Esophagus (tissue), 2 donors: Measurements from ENCODE around the gene IPO4. TPM values are rescaled to one million over a fixed set of nuclear protein-coding genes. Genes with fewer than 3 reads are reported as not detected.

Experiments used
- H3K27ac ChIP-seq, 2 donors: one replicate each; pipeline ENCODE4 v1.5.1; 2013; ENCODE audit warnings: low read depth in 2 of 2, mild to moderate bottlenecking in 2 of 2, inconsistent platforms in 1 of 2, low read length in 1 of 2, moderate library complexity in 1 of 2
- H3K27me3 ChIP-seq, 2 donors: one replicate each; pipeline ENCODE4 v1.6.1; 2013; ENCODE audit warnings: low read length in 2 of 2, control low read depth in 1 of 2, mild to moderate bottlenecking in 1 of 2; ENCODE audit not compliant: insufficient read depth in 2 of 2, control insufficient read depth in 1 of 2
- H3K36me3 ChIP-seq, 2 donors: one replicate each; pipeline ENCODE4 v1.6.1; 2013; ENCODE audit warnings: low read length in 1 of 2; ENCODE audit not compliant: control insufficient read depth in 2 of 2, insufficient read depth in 2 of 2
- H3K4me1 ChIP-seq, 2 donors: one replicate each; pipeline ENCODE4 v1.6.1; 2013; ENCODE audit warnings: low read length in 1 of 2; ENCODE audit not compliant: control insufficient read depth in 2 of 2, insufficient read depth in 2 of 2
- H3K4me3 ChIP-seq, 2 donors: one replicate each; pipeline ENCODE4 v1.5.1; 2013; ENCODE audit warnings: low read length in 2 of 2, mild to moderate bottlenecking in 2 of 2, low read depth in 1 of 2, moderate library complexity in 1 of 2
- H3K9me3 ChIP-seq, 2 donors: one replicate each; pipeline ENCODE4 v1.6.1; 2013; ENCODE audit warnings: mild to moderate bottlenecking in 2 of 2, low read depth in 1 of 2, low read length in 1 of 2, moderate library complexity in 1 of 2; ENCODE audit not compliant: control insufficient read depth in 2 of 2, insufficient read depth in 1 of 2
- WGBS, 2 donors: extraction: QIAGEN DNeasy Blood & Tissue Kit; methylation state at CpG; one replicate each; pipeline ENCODE4 v1.1.7; 2013; 5-methylcytosine and 5-hydroxymethylcytosine counted together
- polyA plus RNA-seq, 2 donors: library from polyadenylated mRNA; stranded (reverse); fragments of 200-250 nt; gene quantifications; one replicate each; pipeline ENCODE4 v1.2.3, GENCODE V29; 2013
- donor health status: healthy with polysubstance abuse.
- donor health status: Bipolar disorder and iron deficiency.

Gene IPO4, protein sequence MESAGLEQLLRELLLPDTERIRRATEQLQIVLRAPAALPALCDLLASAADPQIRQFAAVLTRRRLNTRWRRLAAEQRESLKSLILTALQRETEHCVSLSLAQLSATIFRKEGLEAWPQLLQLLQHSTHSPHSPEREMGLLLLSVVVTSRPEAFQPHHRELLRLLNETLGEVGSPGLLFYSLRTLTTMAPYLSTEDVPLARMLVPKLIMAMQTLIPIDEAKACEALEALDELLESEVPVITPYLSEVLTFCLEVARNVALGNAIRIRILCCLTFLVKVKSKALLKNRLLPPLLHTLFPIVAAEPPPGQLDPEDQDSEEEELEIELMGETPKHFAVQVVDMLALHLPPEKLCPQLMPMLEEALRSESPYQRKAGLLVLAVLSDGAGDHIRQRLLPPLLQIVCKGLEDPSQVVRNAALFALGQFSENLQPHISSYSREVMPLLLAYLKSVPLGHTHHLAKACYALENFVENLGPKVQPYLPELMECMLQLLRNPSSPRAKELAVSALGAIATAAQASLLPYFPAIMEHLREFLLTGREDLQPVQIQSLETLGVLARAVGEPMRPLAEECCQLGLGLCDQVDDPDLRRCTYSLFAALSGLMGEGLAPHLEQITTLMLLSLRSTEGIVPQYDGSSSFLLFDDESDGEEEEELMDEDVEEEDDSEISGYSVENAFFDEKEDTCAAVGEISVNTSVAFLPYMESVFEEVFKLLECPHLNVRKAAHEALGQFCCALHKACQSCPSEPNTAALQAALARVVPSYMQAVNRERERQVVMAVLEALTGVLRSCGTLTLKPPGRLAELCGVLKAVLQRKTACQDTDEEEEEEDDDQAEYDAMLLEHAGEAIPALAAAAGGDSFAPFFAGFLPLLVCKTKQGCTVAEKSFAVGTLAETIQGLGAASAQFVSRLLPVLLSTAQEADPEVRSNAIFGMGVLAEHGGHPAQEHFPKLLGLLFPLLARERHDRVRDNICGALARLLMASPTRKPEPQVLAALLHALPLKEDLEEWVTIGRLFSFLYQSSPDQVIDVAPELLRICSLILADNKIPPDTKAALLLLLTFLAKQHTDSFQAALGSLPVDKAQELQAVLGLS
- polyA plus RNA-seq, result 10 to 100 TPM; 12.3 to 23.5 TPM

DNA sequence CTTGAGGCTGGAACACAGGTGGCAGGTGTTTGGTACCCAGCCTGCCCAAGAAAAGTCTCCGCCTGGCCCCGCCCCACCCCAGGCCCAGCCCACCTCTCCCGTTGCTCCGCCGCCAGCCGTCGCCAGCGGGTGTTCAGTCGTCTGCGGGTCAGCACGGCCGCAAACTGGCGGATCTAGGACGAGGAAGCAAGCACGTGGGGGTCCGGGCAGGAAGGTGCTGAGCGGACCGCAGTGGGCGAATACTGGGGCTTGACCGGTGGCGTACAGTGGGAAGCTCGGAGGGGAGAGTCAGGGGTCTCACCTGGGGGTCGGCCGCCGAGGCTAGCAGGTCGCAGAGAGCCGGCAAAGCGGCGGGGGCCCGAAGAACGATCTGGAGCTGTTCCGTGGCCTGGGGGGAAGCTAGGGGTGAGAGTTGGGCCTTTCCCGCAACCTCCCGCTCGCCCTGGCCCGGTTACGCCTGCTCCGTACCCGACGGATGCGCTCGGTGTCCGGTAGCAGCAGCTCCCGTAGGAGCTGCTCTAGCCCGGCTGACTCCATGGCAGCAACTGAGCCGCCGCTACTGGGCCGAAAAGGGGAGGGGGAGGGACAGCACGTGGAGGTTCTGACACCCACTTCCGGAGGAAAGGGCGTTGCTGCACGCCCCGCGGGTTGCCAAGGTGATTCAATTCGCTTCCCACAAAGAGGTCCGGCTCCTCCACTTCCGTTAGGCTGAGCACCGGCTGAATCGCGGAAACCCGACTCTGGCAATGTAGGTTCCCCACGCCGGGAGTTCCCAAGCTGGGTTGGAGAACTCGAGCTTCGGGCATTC, at the start of gene IPO4:
IPO4 (minus strand) TSS at position 566 of the 808 bp plus-strand sequence; CDS start at position 537, 29 bp downstream.
- Histone ChIP-seq H3K36me3 (peaks cover 13 to 55% of the 10 kb centered on the region in 2 donors), H3K9me3 (no peaks in the 10 kb centered on the region), H3K27ac (peak within 1 kb of the TSS; percentile 72 to 80), H3K27me3 (no peaks in the 10 kb centered on the region), H3K4me1 (peaks cover 3 to 10% of the 10 kb centered on the region in 2 donors), H3K4me3 (peak within 1 kb of the TSS; percentile 80 to 90)
- WGBS, 2 donors, result 0% methylated on average over 48 to 65 of the region's 65 CpGs

DNA sequence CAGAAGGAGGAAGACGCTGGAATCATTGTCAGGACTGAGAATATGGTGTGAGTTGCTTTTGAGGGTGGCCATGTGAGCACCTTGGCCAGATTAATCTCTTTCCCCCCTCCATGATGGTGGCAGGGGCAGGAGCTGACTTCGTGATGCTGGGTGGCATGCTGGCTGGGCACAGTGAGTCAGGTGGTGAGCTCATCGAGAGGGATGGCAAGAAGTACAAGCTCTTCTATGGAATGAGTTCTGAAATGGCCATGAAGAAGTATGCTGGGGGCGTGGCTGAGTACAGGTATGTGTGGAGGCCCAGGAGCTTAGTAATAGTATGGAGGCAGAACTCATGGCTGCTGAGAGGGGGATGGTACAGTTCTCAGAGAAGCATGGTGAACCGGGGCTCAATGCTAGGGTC, 49.5 kb upstream of the IPO4 start:
- Histone ChIP-seq H3K4me1 (peaks cover 2 to 13% of the 10 kb centered on the region in 2 donors), H3K27ac (peak overlapping the region in 1 of 2 donors; percentile 68), H3K4me3 (no peak overlapping the region), H3K9me3 (no peaks in the 10 kb centered on the region), H3K36me3 (peaks cover 25 to 40% of the 10 kb centered on the region in 2 donors), H3K27me3 (no peaks in the 10 kb centered on the region)
- 74 to 78% methylated on average over 5 of the region's 5 CpGs for WGBS, 2 donors

DNA sequence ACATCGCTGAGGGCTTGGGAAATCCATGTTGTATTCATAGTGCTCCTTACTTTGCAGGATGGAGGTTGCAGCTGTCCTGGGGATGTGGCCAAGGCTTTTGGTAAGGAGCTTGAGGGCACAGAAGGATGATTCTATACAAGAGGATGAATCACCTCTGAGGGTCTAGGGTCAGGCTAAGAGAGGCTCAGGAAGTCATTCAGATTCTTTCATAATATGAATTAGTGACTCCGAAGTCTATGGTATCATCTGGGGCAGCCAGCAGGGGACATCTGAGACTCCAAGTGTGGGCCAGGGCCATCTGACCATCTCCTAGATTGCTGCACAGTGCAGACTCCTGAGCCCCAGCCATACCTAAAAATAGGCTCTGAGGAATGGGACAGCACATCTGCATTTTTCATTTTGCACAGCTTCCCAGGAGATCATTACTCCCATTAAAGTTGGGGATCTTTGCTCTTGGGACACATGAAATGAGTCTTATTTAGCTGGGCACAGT, 48.9 kb upstream of the IPO4 start:
- 89 to 90% methylated on average over 2 of the region's 2 CpGs for WGBS, 2 donors
- Histone ChIP-seq H3K36me3 (peaks cover 25 to 40% of the 10 kb centered on the region in 2 donors), H3K4me3 (no peak overlapping the region), H3K9me3 (no peaks in the 10 kb centered on the region), H3K27ac (peak overlapping the region in 1 of 2 donors; percentile 68), H3K27me3 (no peaks in the 10 kb centered on the region), H3K4me1 (peaks cover 2 to 13% of the 10 kb centered on the region in 2 donors)

DNA sequence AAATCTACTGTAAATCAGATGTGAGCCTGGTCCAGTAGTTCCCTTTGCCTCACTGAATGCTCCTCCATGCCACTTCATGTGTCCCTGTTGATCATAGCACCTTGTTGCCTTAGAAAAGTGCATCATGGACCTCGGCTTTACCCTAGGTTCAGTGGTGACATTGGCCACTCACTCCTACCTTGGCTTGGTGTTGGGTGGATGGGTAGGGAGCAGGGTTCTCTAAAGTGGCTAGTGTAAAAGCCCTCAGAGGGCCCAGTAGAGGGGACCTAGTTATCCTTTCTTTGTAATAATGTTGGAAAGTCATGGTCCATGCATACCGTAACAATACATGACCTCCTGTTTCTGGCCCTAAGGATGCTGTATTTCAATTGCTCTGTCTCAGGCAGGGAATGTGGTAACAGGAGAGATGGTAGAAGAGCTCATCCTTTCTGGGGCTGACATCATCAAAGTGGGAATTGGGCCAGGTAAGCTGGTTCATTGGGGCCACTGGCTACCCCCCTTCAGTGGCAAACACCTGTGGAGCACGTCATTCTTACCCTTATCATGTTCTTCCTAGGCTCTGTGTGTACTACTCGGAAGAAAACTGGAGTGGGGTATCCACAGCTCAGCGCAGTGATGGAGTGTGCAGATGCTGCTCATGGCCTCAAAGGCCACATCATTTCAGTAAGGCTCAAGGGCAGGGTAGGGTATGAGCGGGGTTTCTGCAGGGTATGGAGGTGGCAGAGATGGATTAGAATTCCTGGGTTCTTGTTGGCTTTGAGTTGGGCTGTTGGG, 48.3 kb upstream of the IPO4 start:
- no peaks in the 10 kb centered on the region for H3K9me3 ChIP-seq
- H3K27me3 ChIP-seq, result no peaks in the 10 kb centered on the region
- no peak overlapping the region for H3K4me3 ChIP-seq
- H3K27ac ChIP-seq, result peak overlapping the region in 1 of 2 donors; percentile 60
- H3K36me3 ChIP-seq, result peaks cover 25 to 40% of the 10 kb centered on the region in 2 donors
- WGBS, 2 donors, result 93% methylated on average over 6 of the region's 6 CpGs
- H3K4me1 ChIP-seq, result peaks cover 2 to 13% of the 10 kb centered on the region in 2 donors

DNA sequence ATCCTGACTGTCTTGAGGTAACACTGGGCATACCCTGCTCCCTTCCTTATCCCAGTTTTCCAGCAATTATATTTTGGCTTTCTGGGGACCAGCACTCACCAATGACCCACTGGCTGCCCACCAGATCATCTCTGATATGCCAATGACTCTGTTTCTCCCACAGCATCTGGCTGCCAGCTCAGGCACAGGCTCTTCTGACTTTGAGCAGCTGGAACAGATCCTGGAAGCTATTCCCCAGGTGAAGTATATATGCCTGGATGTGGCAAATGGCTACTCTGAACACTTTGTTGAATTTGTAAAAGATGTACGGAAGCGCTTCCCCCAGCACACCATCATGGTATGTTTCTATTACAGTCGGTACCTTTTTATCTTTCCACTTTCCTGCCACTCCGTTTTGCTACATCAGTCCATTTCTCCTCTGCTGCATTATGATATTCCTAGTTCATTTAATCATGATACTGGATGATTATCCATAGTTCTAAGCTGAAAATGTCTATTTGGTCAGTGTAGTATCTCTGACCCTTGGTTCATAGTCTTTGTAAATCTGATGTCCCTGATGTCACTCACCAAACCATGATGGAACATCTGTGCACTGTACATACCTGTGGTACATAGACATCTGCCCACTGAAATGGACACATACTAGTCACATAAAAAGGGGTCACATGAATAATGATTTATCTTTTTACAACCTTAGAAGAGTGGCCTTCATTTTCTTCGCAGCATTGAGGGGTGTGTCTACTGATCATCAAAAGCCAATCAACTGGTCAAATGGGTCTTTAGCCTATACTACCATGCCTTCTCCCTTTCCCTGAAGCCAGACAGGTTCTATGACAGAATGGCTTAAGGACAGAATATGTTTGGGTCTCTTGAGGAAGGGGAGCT, 47.4 kb upstream of the IPO4 start:
- WGBS, 2 donors, result 91 to 93% methylated on average over 5 of the region's 5 CpGs

DNA sequence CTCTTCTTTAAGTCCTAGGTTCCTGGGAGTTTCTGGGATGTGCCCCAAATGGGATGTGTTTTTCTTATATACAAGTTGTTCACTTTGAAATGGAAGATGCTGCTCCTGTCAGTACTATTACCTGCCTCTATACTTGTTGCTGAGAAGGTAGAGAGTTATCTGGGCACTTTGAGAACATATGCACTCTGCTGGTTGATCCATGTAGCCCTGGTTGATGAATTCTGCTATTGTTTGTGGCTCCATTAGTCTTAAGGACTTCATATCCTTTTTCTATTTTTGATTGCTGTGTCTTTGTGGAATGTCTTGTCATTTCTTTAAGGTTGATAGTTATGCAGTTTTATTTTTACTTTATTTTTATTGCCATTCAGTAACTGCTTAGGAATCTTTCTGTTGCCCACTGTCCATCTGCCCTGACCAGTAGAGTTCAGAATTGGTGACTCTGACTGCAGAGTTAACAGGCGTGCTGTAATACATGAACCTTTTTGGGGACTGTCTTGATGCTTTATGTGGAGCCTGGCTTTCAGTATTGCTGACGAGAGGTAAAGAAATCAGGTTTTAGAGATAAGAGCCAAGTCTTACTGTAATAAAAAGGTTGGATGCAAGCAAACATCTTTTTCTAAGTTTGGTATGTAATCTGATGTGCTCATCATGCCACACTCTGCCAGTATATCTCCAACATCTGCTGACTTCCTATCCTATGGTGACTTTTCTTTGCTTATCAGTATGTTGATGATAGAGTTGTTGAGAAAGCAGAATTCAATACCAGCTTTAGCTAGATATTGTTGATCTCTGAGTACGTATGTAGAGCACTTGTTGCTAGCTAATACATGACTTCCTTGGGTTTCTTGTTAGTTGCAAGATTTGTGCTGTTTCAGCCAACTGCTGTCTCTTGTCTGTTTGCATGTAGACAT, 45.7 kb upstream of the IPO4 start:
- peaks cover 14 to 25% of the 10 kb centered on the region in 2 donors for H3K36me3 ChIP-seq
- WGBS, 2 donors, result 82 to 89% methylated on average over 3 of the region's 3 CpGs
- H3K4me3 ChIP-seq, result no peak overlapping the region
- H3K4me1 ChIP-seq, result peaks cover 2 to 8% of the 10 kb centered on the region in 2 donors
- H3K9me3 ChIP-seq, result no peaks in the 10 kb centered on the region
- H3K27ac ChIP-seq, result no peak overlapping the region
- H3K27me3 ChIP-seq, result no peaks in the 10 kb centered on the region

More for the DNA sequence above, 47.4 kb upstream of the IPO4 start:
- H3K4me1 ChIP-seq, result peaks cover 2 to 16% of the 10 kb centered on the region in 2 donors
- H3K4me3 ChIP-seq, result no peak overlapping the region
- H3K9me3 ChIP-seq, result no peaks in the 10 kb centered on the region
- H3K36me3 ChIP-seq, result peaks cover 25 to 40% of the 10 kb centered on the region in 2 donors
- no peaks in the 10 kb centered on the region for H3K27me3 ChIP-seq
- peak overlapping the region in 1 of 2 donors; percentile 29 for H3K27ac ChIP-seq

DNA sequence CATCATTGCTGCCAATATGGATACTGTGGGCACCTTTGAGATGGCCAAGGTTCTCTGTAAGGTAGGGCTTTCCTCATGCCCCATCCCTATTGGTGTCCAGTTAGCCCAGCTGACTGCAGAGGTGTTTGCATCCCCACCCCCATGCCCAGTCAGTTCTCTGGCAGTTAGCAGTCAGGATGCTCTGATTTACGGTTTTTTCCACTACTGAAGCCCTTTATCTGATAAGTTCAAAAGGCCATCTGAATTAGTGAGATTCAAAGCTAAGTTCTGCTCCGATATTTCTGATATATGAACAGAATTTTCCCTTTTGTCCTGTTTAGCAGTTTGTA, 44.9 kb upstream of the IPO4 start:
- no peaks in the 10 kb centered on the region for H3K9me3 ChIP-seq
- WGBS, 2 donors, result 64 to 71% methylated on average over 2 of the region's 2 CpGs
- H3K27ac ChIP-seq, result peak overlapping the region; percentile 48 to 96
- no peaks in the 10 kb centered on the region for H3K27me3 ChIP-seq
- H3K4me3 ChIP-seq, result peak overlapping the region; percentile 82
- peaks cover 14 to 22% of the 10 kb centered on the region in 2 donors for H3K36me3 ChIP-seq
- H3K4me1 ChIP-seq, result peaks cover 0 to 8% of the 10 kb centered on the region in 2 donors
